ENCODE results near the gene CTDSPL2.

The CTDSPL2 gene

GRCh38 chr15:44479343-44479742 is 51.9 kb downstream of the CTDSPL2 start:
- H3K4me1 ChIP-seq (ENCODE audit: insufficient read depth, poor library complexity, severe bottlenecking) = peaks cover 4% of the 10 kb centered on the region
- H3K27ac ChIP-seq (ENCODE audit: poor library complexity, severe bottlenecking) = no peak overlapping the region
- peaks cover 30% of the 10 kb centered on the region for H3K36me3 ChIP-seq (ENCODE audit: low read depth)
- H3K9me3 ChIP-seq (ENCODE audit: severe bottlenecking) = peaks cover 2% of the 10 kb centered on the region
- no peaks in the 10 kb centered on the region for H3K27me3 ChIP-seq (ENCODE audit: insufficient read depth, poor library complexity, severe bottlenecking)
- DNase-seq (ENCODE audit: low spot score) (no peak), ATAC-seq (ENCODE audit: low read depth) (no peak)
- TF ChIP-seq, protein P1, sequence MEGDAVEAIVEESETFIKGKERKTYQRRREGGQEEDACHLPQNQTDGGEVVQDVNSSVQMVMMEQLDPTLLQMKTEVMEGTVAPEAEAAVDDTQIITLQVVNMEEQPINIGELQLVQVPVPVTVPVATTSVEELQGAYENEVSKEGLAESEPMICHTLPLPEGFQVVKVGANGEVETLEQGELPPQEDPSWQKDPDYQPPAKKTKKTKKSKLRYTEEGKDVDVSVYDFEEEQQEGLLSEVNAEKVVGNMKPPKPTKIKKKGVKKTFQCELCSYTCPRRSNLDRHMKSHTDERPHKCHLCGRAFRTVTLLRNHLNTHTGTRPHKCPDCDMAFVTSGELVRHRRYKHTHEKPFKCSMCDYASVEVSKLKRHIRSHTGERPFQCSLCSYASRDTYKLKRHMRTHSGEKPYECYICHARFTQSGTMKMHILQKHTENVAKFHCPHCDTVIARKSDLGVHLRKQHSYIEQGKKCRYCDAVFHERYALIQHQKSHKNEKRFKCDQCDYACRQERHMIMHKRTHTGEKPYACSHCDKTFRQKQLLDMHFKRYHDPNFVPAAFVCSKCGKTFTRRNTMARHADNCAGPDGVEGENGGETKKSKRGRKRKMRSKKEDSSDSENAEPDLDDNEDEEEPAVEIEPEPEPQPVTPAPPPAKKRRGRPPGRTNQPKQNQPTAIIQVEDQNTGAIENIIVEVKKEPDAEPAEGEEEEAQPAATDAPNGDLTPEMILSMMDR (IDR thresholded peaks at IDR 0.05; ENCODE audit: poor library complexity, severe bottlenecking) = no peak
- H3K4me3 ChIP-seq (ENCODE audit: severe bottlenecking) = no peak overlapping the region

- Histone ChIP-seq H3K4me1 (ENCODE audit: insufficient read depth, poor library complexity, severe bottlenecking) (no peaks in the 10 kb centered on the region), H3K9me3 (ENCODE audit: severe bottlenecking) (peaks cover 2% of the 10 kb centered on the region), H3K27ac (ENCODE audit: poor library complexity, severe bottlenecking) (no peak overlapping the region), H3K4me3 (ENCODE audit: severe bottlenecking) (no peak overlapping the region), H3K27me3 (ENCODE audit: insufficient read depth, poor library complexity, severe bottlenecking) (no peaks in the 10 kb centered on the region), H3K36me3 (ENCODE audit: low read depth) (peaks cover 29% of the 10 kb centered on the region)
- TF ChIP-seq, protein P1 (IDR thresholded peaks at IDR 0.05; ENCODE audit: poor library complexity, severe bottlenecking) = no peak
- ATAC-seq (ENCODE audit: low read depth) = 0 out of 3 replicates have a peak, but pooled peaks have one; percentile 14
- no peak for DNase-seq (ENCODE audit: low spot score)
Observed at GRCh38 chr15:44482090-44482489, 54.7 kb downstream of the CTDSPL2 start.

GRCh38 chr15:44485880-44486279 is 58.5 kb downstream of the CTDSPL2 start:
- Histone ChIP-seq H3K4me1 (ENCODE audit: insufficient read depth, poor library complexity, severe bottlenecking) (peaks cover 16% of the 10 kb centered on the region), H3K27me3 (ENCODE audit: insufficient read depth, poor library complexity, severe bottlenecking) (no peaks in the 10 kb centered on the region), H3K4me3 (ENCODE audit: severe bottlenecking) (no peak overlapping the region), H3K27ac (ENCODE audit: poor library complexity, severe bottlenecking) (no peak overlapping the region), H3K9me3 (ENCODE audit: severe bottlenecking) (no peaks in the 10 kb centered on the region), H3K36me3 (ENCODE audit: low read depth) (peaks cover 52% of the 10 kb centered on the region)
- TF ChIP-seq, protein P1 (IDR thresholded peaks at IDR 0.05; ENCODE audit: poor library complexity, severe bottlenecking) = no peak
- ATAC-seq (ENCODE audit: low read depth) (no peak), DNase-seq (ENCODE audit: low spot score) (no peak)

DNA sequence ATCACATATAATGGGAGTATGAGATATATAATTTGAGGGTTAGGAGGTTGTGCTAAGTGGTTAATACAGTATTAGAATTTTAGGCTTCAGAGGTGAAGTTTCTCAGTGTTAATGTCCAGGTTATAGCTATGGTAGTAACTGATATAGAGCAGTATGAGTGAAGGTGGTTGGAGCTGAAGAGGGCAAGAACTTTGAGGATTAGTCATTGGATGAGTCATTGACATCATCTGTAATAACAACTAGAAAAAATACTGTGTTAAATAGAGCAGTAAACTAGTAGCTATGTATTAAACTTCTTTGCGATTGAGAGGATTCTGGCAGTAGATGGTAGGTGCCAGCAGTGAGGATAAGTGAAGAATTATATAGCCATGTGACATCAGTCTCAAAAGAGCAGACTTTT is 62.0 kb downstream of the CTDSPL2 start:
- TF ChIP-seq, protein P1 (IDR thresholded peaks at IDR 0.05; ENCODE audit: poor library complexity, severe bottlenecking) = no peak
- peak overlapping the region; percentile 5 for H3K27ac ChIP-seq (ENCODE audit: poor library complexity, severe bottlenecking)
- no peak overlapping the region for H3K4me3 ChIP-seq (ENCODE audit: severe bottlenecking)
- DNase-seq (ENCODE audit: low spot score) = no peak
- peak; percentile 92 for ATAC-seq (ENCODE audit: low read depth)
- peaks cover 72% of the 10 kb centered on the region for H3K36me3 ChIP-seq (ENCODE audit: low read depth)
- H3K27me3 ChIP-seq (ENCODE audit: insufficient read depth, poor library complexity, severe bottlenecking) = no peaks in the 10 kb centered on the region
- H3K9me3 ChIP-seq (ENCODE audit: severe bottlenecking) = no peaks in the 10 kb centered on the region
- H3K4me1 ChIP-seq (ENCODE audit: insufficient read depth, poor library complexity, severe bottlenecking) = peaks cover 16% of the 10 kb centered on the region

- H3K9me3 ChIP-seq (ENCODE audit: severe bottlenecking) = no peaks in the 10 kb centered on the region
- DNase-seq (ENCODE audit: low spot score) = no peak
- peak; percentile 72; the same call in 2 of the 3 replicates for ATAC-seq (ENCODE audit: low read depth)
- peak overlapping the region; percentile 5 for H3K27ac ChIP-seq (ENCODE audit: poor library complexity, severe bottlenecking)
- peaks cover 16% of the 10 kb centered on the region for H3K4me1 ChIP-seq (ENCODE audit: insufficient read depth, poor library complexity, severe bottlenecking)
- peaks cover 69% of the 10 kb centered on the region for H3K36me3 ChIP-seq (ENCODE audit: low read depth)
- TF ChIP-seq, protein P1 (IDR thresholded peaks at IDR 0.05; ENCODE audit: poor library complexity, severe bottlenecking) = no peak
- no peak overlapping the region for H3K4me3 ChIP-seq (ENCODE audit: severe bottlenecking)
- no peaks in the 10 kb centered on the region for H3K27me3 ChIP-seq (ENCODE audit: insufficient read depth, poor library complexity, severe bottlenecking)
Observed at GRCh38 chr15:44490622-44491021, 63.2 kb downstream of the CTDSPL2 start.
